H54 (cell line): ENCODE data around the gene CSH1.
A peak's percentile ranks its signal among the peaks of the same experiment; 100 is the strongest.
"Not testable (repeated sequence)": the region's sequence is repeated elsewhere in the genome, so short reads cannot be mapped to it uniquely, and the experiment has no call there.

Source experiments
- DNase-seq: peaks from one replicate; pipeline ENCODE4 v3.0.0; 2011; ENCODE audit warnings: low spot score, mixed read lengths; ENCODE audit not compliant: insufficient read length
- FAIRE-seq: peaks from 3 replicates; lab custom pipeline; 2011; peaks lifted over from hg19 to GRCh38; lab: Jason Lieb, UNC
- POLR2A ChIP-seq: IDR thresholded peaks from 2 replicates; pipeline ENCODE4 v1.6.1; 2011; ENCODE audit warnings: low read depth, mild to moderate bottlenecking, low read length

The CSH1 gene

GRCh38 chr17:63918305-63918704 is 21.9 kb upstream of the CSH1 start:
- no peak for TF ChIP-seq POLR2A
- FAIRE-seq, result no peak

GRCh38 chr17:63917646-63918045 is 21.3 kb upstream of the CSH1 start:
- TF ChIP-seq POLR2A, result no peak
- DNase-seq (no peak), FAIRE-seq (no peak)

More at GRCh38 chr17:63918305-63918704, 21.9 kb upstream of the CSH1 start:
- DNase-seq, result peak; percentile 27

GRCh38 chr17:63917206-63917605 is 20.8 kb upstream of the CSH1 start:
- not testable (repeated sequence) for DNase-seq, FAIRE-seq

GRCh38 chr17:63916566-63917185 is 20.3 kb upstream of the CSH1 start:
- FAIRE-seq (no peak), DNase-seq (no peak)
- no peak for TF ChIP-seq POLR2A

- DNase-seq, FAIRE-seq: not testable (repeated sequence)
These were observed 19.4 kb upstream of the CSH1 start for GRCh38 chr17:63915753-63916152.

GRCh38 chr17:63914471-63914870 is 18.1 kb upstream of the CSH1 start:
- DNase-seq (no peak), FAIRE-seq (no peak)

GRCh38 chr17:63911657-63912100 is 15.3 kb upstream of the CSH1 start:
- no peak for FAIRE-seq
- no peak for TF ChIP-seq POLR2A
- DNase-seq, result peak; percentile 53

More at GRCh38 chr17:63914471-63914870, 18.1 kb upstream of the CSH1 start:
- TF ChIP-seq POLR2A, result no peak

GRCh38 chr17:63911041-63911635 is 14.8 kb upstream of the CSH1 start, which contains the start of gene CSHL1:
Gene CSHL1 (minus strand): TSS chr17:63911258. CDS start chr17:63911196, 62 bp downstream.
- DNase-seq (no peak), FAIRE-seq (no peak)
- TF ChIP-seq POLR2A, result no peak

- no peak for TF ChIP-seq POLR2A
- FAIRE-seq, result no peak
- DNase-seq, result no peak
These were observed 13.7 kb upstream of the CSH1 start for GRCh38 chr17:63910096-63910495.

- not testable (repeated sequence) for FAIRE-seq
These were observed 13.2 kb upstream of the CSH1 start for GRCh38 chr17:63909586-63909985.

GRCh38 chr17:63907161-63907778 is 10.9 kb upstream of the CSH1 start:
- not testable (repeated sequence) for FAIRE-seq, DNase-seq

More at GRCh38 chr17:63909586-63909985, 13.2 kb upstream of the CSH1 start:
- DNase-seq, result not testable (repeated sequence)

GRCh38 chr17:63904796-63905195 is 8.4 kb upstream of the CSH1 start:
- not testable (repeated sequence) for DNase-seq, FAIRE-seq

GRCh38 chr17:63903787-63904201 is 7.4 kb upstream of the CSH1 start:
- not testable (repeated sequence) for DNase-seq, FAIRE-seq

GRCh38 chr17:63901971-63902370 is 5.6 kb upstream of the CSH1 start:
- not testable (repeated sequence) for DNase-seq, FAIRE-seq

- DNase-seq, result not testable (repeated sequence)
These were observed 2.8 kb upstream of the CSH1 start for GRCh38 chr17:63898899-63899798.

GRCh38 chr17:63894821-63895220 is 1.6 kb downstream of the CSH1 start:
- not testable (repeated sequence) for DNase-seq, FAIRE-seq

More at GRCh38 chr17:63898899-63899798, 2.8 kb upstream of the CSH1 start:
- FAIRE-seq, result not testable (repeated sequence)

GRCh38 chr17:63894021-63894420 is 2.4 kb downstream of the CSH1 start:
- DNase-seq, FAIRE-seq: not testable (repeated sequence)

GRCh38 chr17:63892316-63893037 is 3.9 kb downstream of the CSH1 start:
- DNase-seq, FAIRE-seq: not testable (repeated sequence)
